ENCODE measurements around the gene FXYD6. TPM values are rescaled to one million over a fixed set of nuclear protein-coding genes. Genes with fewer than 3 reads are reported as not detected.
"Not testable (repeated sequence)": the region's sequence is repeated elsewhere in the genome, so short reads cannot be mapped to it uniquely, and the experiment has no call there.

Gene FXYD6
- total RNA-seq, 1 donor from 2014 or later = 0.51 TPM

GRCh38 chr11:117870103-117870952, 6.1 kb downstream of the FXYD6 start:
- DNase-seq (ENCODE audit: low read depth in 2 of 2) = no peak

GRCh38 chr11:117869604-117870003, 6.9 kb downstream of the FXYD6 start:
- no peak for DNase-seq (ENCODE audit: low read depth in 2 of 2)

- DNase-seq (ENCODE audit: low read depth in 2 of 2) = no peak
Observed at GRCh38 chr11:117868815-117869561, 7.5 kb downstream of the FXYD6 start.

GRCh38 chr11:117868088-117868487, 8.4 kb downstream of the FXYD6 start:
- DNase-seq (ENCODE audit: low read depth in 2 of 2) = no peak

GRCh38 chr11:117866526-117866925, 9.9 kb downstream of the FXYD6 start:
- no peak for DNase-seq (ENCODE audit: low read depth in 2 of 2)

GRCh38 chr11:117865546-117865945, 10.9 kb downstream of the FXYD6 start:
- not testable (repeated sequence) for DNase-seq (ENCODE audit: low read depth in 2 of 2)

GRCh38 chr11:117863383-117863782, 13.1 kb downstream of the FXYD6 start:
- no peak for DNase-seq (ENCODE audit: low read depth in 2 of 2)

- DNase-seq (ENCODE audit: low read depth in 2 of 2) = no peak
Observed at GRCh38 chr11:117862753-117863152, 13.7 kb downstream of the FXYD6 start.

- DNase-seq (ENCODE audit: low read depth in 2 of 2) = no peak
Observed at GRCh38 chr11:117862019-117862725, 14.3 kb downstream of the FXYD6 start.

GRCh38 chr11:117861151-117862018, 15.1 kb downstream of the FXYD6 start:
- peak; percentile 4 to 29 for DNase-seq (ENCODE audit: low read depth in 2 of 2)

GRCh38 chr11:117860139-117860538, 16.3 kb downstream of the FXYD6 start:
- no peak for DNase-seq (ENCODE audit: low read depth in 2 of 2)

- no peak for DNase-seq (ENCODE audit: low read depth in 2 of 2)
Observed at GRCh38 chr11:117859488-117860112, 16.9 kb downstream of the FXYD6 start.

GRCh38 chr11:117859061-117859460, 17.4 kb downstream of the FXYD6 start:
- no peak for DNase-seq (ENCODE audit: low read depth in 2 of 2)

GRCh38 chr11:117857734-117858414, 18.6 kb downstream of the FXYD6 start:
- no peak for DNase-seq (ENCODE audit: low read depth in 2 of 2)

- no peak for DNase-seq (ENCODE audit: low read depth in 2 of 2)
Observed at GRCh38 chr11:117855912-117856651, 20.4 kb downstream of the FXYD6 start.

- DNase-seq (ENCODE audit: low read depth in 2 of 2) = no peak
Observed at GRCh38 chr11:117855186-117855845, 21.1 kb downstream of the FXYD6 start.

GRCh38 chr11:117852309-117852708, 24.1 kb downstream of the FXYD6 start:
- no peak for DNase-seq (ENCODE audit: low read depth in 2 of 2)

GRCh38 chr11:117851852-117852251, 24.6 kb downstream of the FXYD6 start:
- DNase-seq (ENCODE audit: low read depth in 2 of 2) = no peak

- DNase-seq (ENCODE audit: low read depth in 2 of 2) = no peak
Observed at GRCh38 chr11:117851106-117851505, 25.4 kb downstream of the FXYD6 start.
